HEK293 (cell line): ENCODE measurements around the gene ASTN2.

Source experiments
- CTCF ChIA-PET: fragments of 350-600 bp; formaldehyde crosslinking; extraction: SDS; loops from one replicate; lab custom pipeline; 2021; ENCODE audit warnings: antibody characterized with exemption; lab: Yijun Ruan, JAX
- POLR2A ChIA-PET: fragments of 300-600 bp; formaldehyde crosslinking; extraction: SDS; loops from one replicate; lab custom pipeline; 2020; ENCODE audit warnings: antibody characterized with exemption, inconsistent platforms; lab: Yijun Ruan, JAX
- H3K27ac ChIP-seq: fragments of 200-500 bp; sonication (Bioruptor generic); 2 replicates; pipeline ENCODE4 v1.5.1; 2014; ENCODE audit warnings: low read depth, low read length, control low read depth, inconsistent platforms; ENCODE audit errors: extremely low read depth
- H3K36me3 ChIP-seq, 2 experiments: fragments of 200-500 bp in 1 of 2; sonication (Bioruptor generic) in 1 of 2; 1 replicate in 1 of 2; 2 replicates in 1 of 2; pipeline ENCODE4 v1.5.1; 2014 to 2017; ENCODE audit warnings: inconsistent platforms in 2 of 2, low read length in 2 of 2; ENCODE audit not compliant: control insufficient read depth in 2 of 2, insufficient read depth in 1 of 2
- H3K4me1 ChIP-seq: fragments of 200-500 bp; sonication (Bioruptor generic); 2 replicates; pipeline ENCODE4 v1.5.1; 2014; ENCODE audit warnings: mild to moderate bottlenecking, low read length, inconsistent platforms; ENCODE audit not compliant: control insufficient read depth, insufficient read depth
- H3K4me3 ChIP-seq: 2 replicates; pipeline ENCODE4 v1.5.1; 2011; ENCODE audit warnings: low read depth, mild to moderate bottlenecking, control low read depth, low read length, moderate library complexity
- H3K9me3 ChIP-seq: fragments of 200-500 bp; sonication (Bioruptor generic); 2 replicates; pipeline ENCODE4 v1.5.1; 2014; ENCODE audit warnings: low read depth, low read length, inconsistent platforms; ENCODE audit not compliant: control insufficient read depth, insufficient read depth
- EGR2 ChIP-seq: fragments of 450-650 bp; formaldehyde crosslinking; IDR thresholded peaks from 2 replicates; pipeline ENCODE4 v1.5.1; 2016; ENCODE audit warnings: low read depth, missing biosample characterization, missing genetic modification characterization
- INSM2 ChIP-seq: fragments of 450-650 bp; formaldehyde crosslinking; IDR thresholded peaks from 2 replicates; pipeline ENCODE4 v1.5.1; 2016; ENCODE audit warnings: missing biosample characterization, missing genetic modification characterization
- KLF16 ChIP-seq: fragments of 450-650 bp; formaldehyde crosslinking; IDR thresholded peaks from 2 replicates; pipeline ENCODE4 v1.5.1; 2017; ENCODE audit warnings: missing biosample characterization, missing genetic modification characterization
- PRDM6 ChIP-seq: fragments of 450-650 bp; formaldehyde crosslinking; IDR thresholded peaks from 2 replicates; pipeline ENCODE4 v1.5.1; 2017; ENCODE audit warnings: missing biosample characterization, missing genetic modification characterization
- REPIN1 ChIP-seq: fragments of 450-650 bp; formaldehyde crosslinking; IDR thresholded peaks from 2 replicates; pipeline ENCODE4 v1.5.1; 2017; ENCODE audit warnings: missing biosample characterization, missing genetic modification characterization, low read depth
- SCRT1 ChIP-seq: fragments of 450-650 bp; formaldehyde crosslinking; IDR thresholded peaks from 2 replicates; pipeline ENCODE4 v1.5.1; 2016; ENCODE audit warnings: missing biosample characterization, missing genetic modification characterization, borderline replicate concordance
- ZBTB26 ChIP-seq: fragments of 450-650 bp; formaldehyde crosslinking; optimal IDR thresholded peaks from 2 replicates; pipeline ENCODE3; 2016; ENCODE audit warnings: missing biosample characterization, mild to moderate bottlenecking, missing genetic modification characterization
- ZBTB7A ChIP-seq: fragments of 450-650 bp; formaldehyde crosslinking; IDR thresholded peaks from 2 replicates; pipeline ENCODE4 v1.5.1; 2016; ENCODE audit warnings: low read depth, missing biosample characterization, missing genetic modification characterization
- ZNF121 ChIP-seq: fragments of 450-650 bp; formaldehyde crosslinking; IDR thresholded peaks from 2 replicates; pipeline ENCODE4 v1.5.1; 2016; ENCODE audit warnings: missing biosample characterization, missing genetic modification characterization
- ZNF132 ChIP-seq: fragments of 450-650 bp; formaldehyde crosslinking; IDR thresholded peaks from 2 replicates; pipeline ENCODE4 v1.5.1; 2017; ENCODE audit warnings: missing biosample characterization, missing genetic modification characterization, borderline replicate concordance
- ZNF174 ChIP-seq: fragments of 450-650 bp; formaldehyde crosslinking; IDR thresholded peaks from 2 replicates; pipeline ENCODE4 v1.5.0; 2017; ENCODE audit warnings: missing biosample characterization, mild to moderate bottlenecking, missing genetic modification characterization
- ZNF18 ChIP-seq: fragments of 450-650 bp; formaldehyde crosslinking; IDR thresholded peaks from 2 replicates; pipeline ENCODE4 v1.5.1; 2016; ENCODE audit warnings: missing biosample characterization, missing genetic modification characterization
- ZNF211 ChIP-seq: fragments of 450-650 bp; formaldehyde crosslinking; IDR thresholded peaks from 2 replicates; pipeline ENCODE4 v1.5.1; 2016; ENCODE audit warnings: low read depth, missing biosample characterization, missing genetic modification characterization
- ZNF214 ChIP-seq: fragments of 450-650 bp; formaldehyde crosslinking; IDR thresholded peaks from 2 replicates; pipeline ENCODE4 v1.5.1; 2017; ENCODE audit warnings: missing biosample characterization, mild to moderate bottlenecking, missing genetic modification characterization, borderline replicate concordance
- ZNF324 ChIP-seq: fragments of 450-650 bp; formaldehyde crosslinking; IDR thresholded peaks from 2 replicates; pipeline ENCODE4 v1.5.1; 2016; ENCODE audit warnings: missing biosample characterization, missing genetic modification characterization
- ZNF341 ChIP-seq: fragments of 450-650 bp; formaldehyde crosslinking; IDR thresholded peaks from 2 replicates; pipeline ENCODE4; 2016; ENCODE audit warnings: low read depth, missing biosample characterization, missing genetic modification characterization
- ZNF391 ChIP-seq: fragments of 450-650 bp; formaldehyde crosslinking; IDR thresholded peaks from 2 replicates; pipeline ENCODE4 v1.5.1; 2016; ENCODE audit warnings: low read depth, missing biosample characterization, missing genetic modification characterization, borderline replicate concordance
- ZNF398 ChIP-seq: fragments of 450-650 bp; formaldehyde crosslinking; IDR thresholded peaks from 2 replicates; pipeline ENCODE4 v1.5.1; 2017; ENCODE audit warnings: missing biosample characterization, missing genetic modification characterization
- ZNF510 ChIP-seq: fragments of 450-650 bp; formaldehyde crosslinking; IDR thresholded peaks from 2 replicates; pipeline ENCODE4 v1.5.1; 2018; ENCODE audit warnings: mild to moderate bottlenecking, missing genetic modification characterization, missing biosample characterization; ENCODE audit not compliant: insufficient replicate concordance
- ZNF548 ChIP-seq: fragments of 450-650 bp; formaldehyde crosslinking; IDR thresholded peaks from 2 replicates; pipeline ENCODE4 v1.5.1; 2016; ENCODE audit warnings: missing biosample characterization, missing genetic modification characterization
- ZNF560 ChIP-seq: fragments of 450-650 bp; formaldehyde crosslinking; IDR thresholded peaks from 2 replicates; pipeline ENCODE4 v1.5.1; 2017; ENCODE audit warnings: missing biosample characterization, missing genetic modification characterization, borderline replicate concordance
- ZNF664 ChIP-seq: fragments of 450-650 bp; formaldehyde crosslinking; IDR thresholded peaks from 2 replicates; pipeline ENCODE4 v1.5.1; 2016; ENCODE audit warnings: missing biosample characterization, missing genetic modification characterization
- ZNF707 ChIP-seq: fragments of 450-650 bp; formaldehyde crosslinking; IDR thresholded peaks from 2 replicates; pipeline ENCODE4 v1.5.1; 2016; ENCODE audit warnings: missing biosample characterization, missing genetic modification characterization
- ZNF768 ChIP-seq: fragments of 450-650 bp; formaldehyde crosslinking; IDR thresholded peaks from 2 replicates; pipeline ENCODE4 v1.5.1; 2018; ENCODE audit warnings: missing biosample characterization, mild to moderate bottlenecking, missing genetic modification characterization
- ZSCAN30 ChIP-seq: fragments of 450-650 bp; IDR thresholded peaks from 2 replicates; pipeline ENCODE4 v1.5.1; 2018; ENCODE audit warnings: missing biosample characterization, mild to moderate bottlenecking, missing genetic modification characterization, moderate library complexity

ASTN2 gene

GRCh38 chr9:116566677-116567488 lies 848.0 kb downstream of the ASTN2 start (continued):
- TF ChIP-seq ZNF18 (no peak), ZNF324 (tag by site-specific recombination) (no peak)

- CTCF ChIA-PET: interaction anchor here (0.6 kb wide), 1 partner anchor 1521 kb away, joined by 3 read pairs; no protein-coding TSS in a partner anchor
- POLR2A ChIA-PET: no interaction called here
- Histone ChIP-seq H3K4me1 (no peaks in the 10 kb centered on the region), H3K4me3 (no peak overlapping the region), H3K27ac (no peak overlapping the region), H3K36me3 (no peaks in the 10 kb centered on the region), H3K9me3 (no peaks in the 10 kb centered on the region)
- TF ChIP-seq ZNF510 (tag by site-specific recombination) (no peak), ZNF560 (tag by site-specific recombination) (no peak), ZBTB26 (tag by site-specific recombination) (no peak), ZNF121 (no peak), ZNF398 (tag by site-specific recombination) (no peak), PRDM6 (tag by site-specific recombination) (no peak), ZNF211 (tag by site-specific recombination) (no peak), ZNF664 (tag by site-specific recombination) (no peak), SCRT1 (tag by site-specific recombination) (no peak)
Observed at GRCh38 chr9:116565986-116566385, 848.9 kb downstream of the ASTN2 start.

- Histone ChIP-seq H3K4me1 (no peaks in the 10 kb centered on the region), H3K36me3 (no peaks in the 10 kb centered on the region), H3K4me3 (no peak overlapping the region), H3K27ac (no peak overlapping the region), H3K9me3 (no peaks in the 10 kb centered on the region)
- ChIA-PET CTCF (interaction anchor here (0.7 to 1.0 kb wide), 2 partner anchors 11 to 12 kb away, joined by 4 read pairs; no protein-coding TSS in a partner anchor), POLR2A (no interaction called here)
- TF ChIP-seq ZSCAN30 (tag by site-specific recombination) (no peak), ZNF548 (tag by site-specific recombination) (no peak), INSM2 (tag by site-specific recombination) (no peak), ZNF341 (no peak), KLF16 (tag by site-specific recombination) (no peak), ZNF174 (no peak), ZNF391 (tag by site-specific recombination) (no peak), ZNF132 (tag by site-specific recombination) (no peak), ZNF707 (tag by site-specific recombination) (no peak), ZNF768 (tag by site-specific recombination) (no peak), ZNF214 (no peak), REPIN1 (tag by site-specific recombination) (no peak), ZBTB7A (tag by site-specific recombination) (no peak), EGR2 (tag by site-specific recombination) (no peak)
Observed at GRCh38 chr9:116564266-116564793, 850.5 kb downstream of the ASTN2 start.
